Astrocyte of the hippocampus (primary cell): ENCODE results near the gene MVK.

ENCODE experiments used
- DNase-seq: peaks from one replicate; pipeline ENCODE4 v3.0.0; 2011; ENCODE audit warnings: low read depth, low spot score

MVK gene

DNA sequence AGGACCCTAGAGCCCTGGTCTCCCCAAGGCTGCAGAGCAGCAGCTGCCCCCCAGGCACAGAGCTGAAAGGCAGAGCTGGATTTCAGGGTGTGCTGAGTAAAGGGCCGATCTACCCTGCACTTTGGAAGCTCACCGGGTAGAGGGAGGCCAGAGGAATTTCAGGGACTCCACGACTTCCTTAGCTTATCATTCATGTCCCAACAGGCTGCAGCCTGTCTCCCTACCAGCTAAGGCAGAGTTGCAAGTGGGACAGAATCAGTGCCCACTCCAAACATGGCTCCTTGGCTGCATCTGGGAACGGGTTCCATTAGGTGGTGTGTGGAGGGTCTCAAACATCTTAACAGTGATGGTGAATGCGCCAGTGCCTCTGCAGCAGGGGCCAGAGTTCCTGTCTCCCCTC lies 27.8 kb upstream of the MVK start:
- DNase-seq, result no peak

DNA sequence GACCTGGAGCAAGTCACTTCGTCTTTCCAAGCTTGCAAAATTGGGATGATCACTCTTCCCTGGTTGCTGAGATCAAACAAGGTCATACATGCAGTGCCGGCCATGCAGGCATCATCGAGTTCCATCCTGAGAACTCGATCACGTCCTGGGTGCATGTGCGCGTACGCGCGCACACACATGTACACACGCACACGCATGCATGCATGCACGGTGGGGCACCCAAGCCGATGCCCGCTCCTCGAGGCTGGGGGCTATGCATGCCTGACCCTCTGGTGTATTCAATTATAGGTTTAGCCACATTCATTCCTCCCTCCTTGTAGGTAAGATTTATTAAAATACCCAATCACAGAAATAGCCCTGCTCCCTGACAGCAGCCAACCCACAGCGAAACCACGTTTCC lies 26.3 kb upstream of the MVK start:
- no peak for DNase-seq

DNA sequence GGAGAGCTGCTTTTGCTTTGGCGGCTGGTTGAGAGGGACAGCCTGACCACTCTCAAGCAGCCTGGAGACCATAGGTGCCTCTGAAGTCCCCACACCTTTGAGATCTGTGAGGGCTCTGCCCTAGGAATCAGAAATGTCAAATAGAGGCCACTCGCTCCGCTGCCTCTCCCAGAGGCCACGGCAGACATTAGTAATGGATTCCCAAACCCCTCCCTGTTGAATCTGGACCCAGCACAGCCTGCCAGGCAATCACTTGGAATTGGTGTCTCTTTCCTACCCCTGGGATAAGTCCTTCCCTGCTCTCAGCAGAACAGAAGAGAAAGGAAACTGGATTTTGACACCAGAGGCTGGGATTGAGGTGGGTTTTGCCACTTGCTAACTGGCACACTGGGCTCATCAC lies 25.3 kb upstream of the MVK start:
- DNase-seq, result no peak

DNA sequence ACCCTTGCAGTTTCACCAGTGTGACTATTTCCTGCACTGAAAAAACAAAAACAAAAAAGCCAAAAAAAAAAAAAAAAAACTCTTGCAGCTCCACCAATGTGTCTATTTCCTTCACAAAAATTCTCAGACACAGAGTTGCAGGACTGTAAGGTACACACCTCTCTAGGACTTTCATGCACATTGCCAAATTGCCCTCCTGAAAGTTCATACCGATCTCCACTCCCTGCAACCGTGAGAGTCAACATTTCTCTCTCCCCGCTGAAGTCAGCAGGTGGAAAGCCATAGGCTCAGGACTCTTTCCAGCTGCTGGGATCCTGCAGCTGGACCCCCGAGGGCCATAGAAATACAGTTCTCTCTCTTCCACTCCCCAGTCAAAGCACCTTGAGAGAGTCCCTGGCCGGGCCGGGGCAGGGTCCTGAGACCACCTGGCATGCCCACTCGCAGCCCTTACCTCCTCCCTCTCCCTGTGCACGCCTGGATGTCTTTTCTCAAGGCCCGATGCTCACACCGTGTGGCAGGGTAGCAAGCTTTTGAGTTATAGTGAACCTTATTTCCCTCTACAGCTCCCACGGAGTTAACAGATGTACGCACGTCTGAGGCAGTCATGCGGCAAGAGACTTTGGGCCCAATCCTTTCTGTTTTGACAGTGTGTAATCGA lies 23.9 kb upstream of the MVK start:
- DNase-seq, result no peak

DNA sequence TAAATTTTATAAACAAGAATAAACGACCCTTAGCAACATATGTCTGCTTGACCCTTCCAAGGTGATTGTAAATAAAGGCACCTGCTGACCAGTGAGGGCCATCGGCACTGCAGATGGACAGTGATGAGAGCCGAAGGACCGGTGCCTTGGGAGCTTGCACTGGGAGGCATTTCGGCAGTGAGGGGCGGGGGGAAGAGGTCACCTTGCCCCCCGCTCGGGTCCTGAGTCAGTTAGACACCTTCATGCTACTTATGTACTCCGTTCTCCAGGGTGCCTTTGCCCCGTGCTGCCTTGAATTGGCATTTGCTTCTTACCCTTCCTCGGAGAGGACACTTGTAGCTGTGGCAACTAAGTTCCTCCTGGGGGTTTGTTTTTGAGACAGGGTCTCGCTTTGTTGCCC lies 23.3 kb upstream of the MVK start:
- DNase-seq, result no peak

DNA sequence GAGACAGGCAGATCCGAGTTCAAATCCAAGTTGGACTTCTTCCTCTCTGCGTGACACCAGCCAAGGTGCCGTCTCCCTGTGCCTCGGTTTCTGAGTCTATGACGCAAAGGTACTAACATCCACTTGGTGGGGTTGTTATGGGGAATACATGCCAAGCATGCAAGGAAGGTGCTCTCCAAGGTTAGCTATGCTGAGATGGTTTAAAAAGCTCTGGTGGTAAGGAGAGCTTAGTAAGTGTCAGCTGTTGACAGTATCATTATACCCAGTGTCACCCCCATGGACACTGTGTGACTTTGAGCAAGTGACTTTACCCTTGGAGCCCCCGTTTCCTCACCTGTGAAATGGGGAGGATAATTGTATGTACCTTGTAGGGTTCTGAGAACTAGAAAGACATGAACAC lies 22.5 kb upstream of the MVK start:
- no peak for DNase-seq

DNA sequence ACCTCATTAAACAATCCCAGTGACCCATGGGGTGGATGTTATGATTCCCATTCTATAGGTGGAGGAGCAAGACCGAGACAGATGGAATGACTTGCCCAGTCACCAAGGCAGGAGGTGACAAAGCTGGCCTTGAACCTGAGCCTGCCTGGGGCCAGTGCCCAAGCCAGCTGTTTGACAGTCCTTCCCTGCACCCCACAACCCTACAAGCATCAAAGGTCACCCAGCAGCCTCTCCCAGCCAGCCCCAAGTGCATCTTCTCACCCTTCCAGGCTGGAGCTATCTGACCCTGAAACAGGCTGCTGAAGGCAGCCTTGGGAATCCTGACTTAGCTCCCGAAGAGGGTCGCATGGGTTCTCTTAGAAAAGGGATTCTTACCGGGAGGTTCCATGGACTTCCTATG lies 20.6 kb upstream of the MVK start:
- no peak for DNase-seq

DNA sequence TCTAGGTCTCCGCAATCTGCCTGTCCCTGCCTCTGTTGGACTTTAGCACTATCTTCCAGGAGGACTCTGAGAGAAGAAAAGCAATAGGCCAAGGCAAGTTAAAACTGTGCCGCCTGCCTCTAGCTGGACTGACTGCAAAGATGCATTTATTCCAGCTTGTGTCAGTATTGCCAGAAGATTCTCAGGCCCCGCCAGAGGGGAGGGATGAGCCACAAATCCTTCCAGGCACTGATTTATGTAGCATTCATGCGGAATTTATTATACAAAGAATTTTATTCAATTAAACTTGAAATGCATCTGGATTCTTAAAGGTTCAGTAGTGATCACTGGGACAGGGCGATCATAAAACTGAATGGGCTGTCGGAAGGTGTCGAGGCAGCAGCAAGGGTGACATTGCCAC lies 20.1 kb upstream of the MVK start:
- peak; percentile 73 for DNase-seq

DNA sequence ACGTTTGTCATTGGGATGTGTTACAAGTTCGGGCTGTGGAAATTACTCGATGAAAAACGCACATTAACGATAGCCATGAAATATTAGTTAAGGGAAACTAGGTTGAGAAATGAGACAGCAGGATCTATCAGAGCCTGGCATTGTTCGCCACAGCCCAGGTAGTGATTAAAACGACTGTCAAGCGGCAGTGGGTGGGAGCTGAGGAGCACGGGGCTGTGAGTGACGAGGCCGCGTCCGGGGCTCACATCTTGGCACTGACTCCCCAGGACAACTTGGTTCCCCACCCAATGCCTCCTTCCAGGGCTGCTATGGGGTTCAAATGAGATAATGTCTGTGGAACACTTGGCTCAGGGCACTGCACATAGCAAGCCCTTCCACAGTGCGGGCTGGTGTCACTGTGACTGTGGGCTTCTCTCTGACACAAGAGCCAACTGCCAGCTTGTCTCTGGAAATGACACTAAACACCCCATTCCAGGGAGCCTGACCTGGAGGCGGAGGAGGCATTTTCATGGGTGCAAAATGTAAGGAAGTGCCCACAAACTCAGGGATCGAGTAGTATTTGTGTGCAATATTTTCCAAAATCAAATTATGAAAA lies 19.6 kb upstream of the MVK start:
- DNase-seq, result no peak

DNA sequence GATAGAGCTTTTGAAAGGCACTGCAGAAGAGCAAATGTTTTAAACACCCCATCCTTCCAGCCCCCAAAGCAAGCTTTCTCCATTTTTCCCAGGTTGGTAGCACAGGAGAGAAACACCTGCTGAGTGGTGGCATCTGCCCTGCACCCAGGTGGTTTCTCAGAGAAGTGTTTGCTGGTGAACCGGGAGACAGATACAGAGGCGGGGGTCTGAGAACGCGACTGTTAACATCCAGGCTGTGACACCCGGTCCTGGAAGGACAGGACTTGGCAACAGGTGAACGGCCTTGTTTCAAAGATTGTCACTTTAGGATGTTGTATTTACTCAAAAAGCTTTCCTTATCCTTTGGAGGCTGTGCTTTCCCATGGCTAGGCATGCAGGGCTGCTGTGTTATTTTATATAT lies 18.8 kb upstream of the MVK start:
- DNase-seq, result no peak

DNA sequence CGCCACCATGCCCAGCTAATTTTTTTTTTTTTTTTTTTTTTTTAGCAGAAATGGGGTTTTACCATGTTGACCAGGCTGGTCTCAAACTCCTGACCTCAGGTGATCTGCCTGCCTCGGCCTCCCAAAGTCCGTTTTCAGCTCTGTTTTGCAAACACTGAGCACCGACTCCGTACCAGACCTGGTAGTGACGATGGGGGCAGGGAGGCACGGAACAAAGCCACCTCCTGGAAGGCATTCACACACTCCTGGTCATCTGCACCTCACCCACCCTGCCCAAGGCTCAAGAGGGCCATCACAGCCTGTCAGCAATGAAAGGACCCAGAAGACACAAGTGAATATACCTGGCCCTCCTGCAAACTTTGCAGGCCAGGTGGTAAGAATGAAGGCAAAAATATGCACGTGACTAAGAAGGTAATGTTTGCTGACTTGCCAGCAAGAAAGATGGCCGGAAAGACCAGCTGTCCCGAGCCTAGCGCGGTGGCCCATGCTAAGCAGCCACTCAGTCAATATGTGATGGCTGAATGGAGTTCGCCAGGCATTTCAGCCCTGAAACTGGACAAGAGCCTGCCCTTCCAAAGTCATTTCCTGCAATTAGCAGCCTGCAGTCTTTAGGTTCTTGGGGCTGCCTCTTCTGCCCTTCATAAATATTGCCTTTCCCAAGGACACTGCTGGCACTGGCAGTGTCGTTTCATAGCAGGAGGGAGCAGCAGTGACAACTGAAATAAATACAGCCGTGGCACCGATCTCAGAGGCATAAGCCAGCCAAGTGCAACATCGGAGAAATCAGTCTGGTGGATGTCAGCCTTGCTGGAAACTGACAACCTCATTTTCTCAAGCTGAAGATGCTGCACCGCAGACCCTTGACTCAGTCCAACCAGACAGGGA lies 17.9 kb upstream of the MVK start:
- no peak for DNase-seq

DNA sequence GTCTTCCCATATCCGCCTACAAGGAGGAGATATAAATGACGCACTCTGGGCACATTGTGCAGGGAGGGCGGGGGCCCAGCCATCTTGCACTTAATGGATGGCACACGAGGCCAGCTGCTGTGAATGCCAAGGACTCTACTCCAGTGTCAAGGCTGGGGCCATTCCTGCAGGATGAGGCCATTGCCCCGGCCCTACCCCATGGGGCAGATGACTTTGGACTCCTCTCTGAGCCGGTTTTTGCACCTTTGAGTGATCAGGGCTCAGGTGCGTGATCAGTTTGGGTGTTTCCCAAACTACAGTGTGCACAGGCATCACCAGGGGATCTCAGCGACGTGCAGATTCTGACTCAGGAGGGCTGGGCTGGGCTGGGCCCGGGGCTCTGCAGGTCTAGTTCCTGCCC lies 16.4 kb upstream of the MVK start:
- DNase-seq, result no peak

DNA sequence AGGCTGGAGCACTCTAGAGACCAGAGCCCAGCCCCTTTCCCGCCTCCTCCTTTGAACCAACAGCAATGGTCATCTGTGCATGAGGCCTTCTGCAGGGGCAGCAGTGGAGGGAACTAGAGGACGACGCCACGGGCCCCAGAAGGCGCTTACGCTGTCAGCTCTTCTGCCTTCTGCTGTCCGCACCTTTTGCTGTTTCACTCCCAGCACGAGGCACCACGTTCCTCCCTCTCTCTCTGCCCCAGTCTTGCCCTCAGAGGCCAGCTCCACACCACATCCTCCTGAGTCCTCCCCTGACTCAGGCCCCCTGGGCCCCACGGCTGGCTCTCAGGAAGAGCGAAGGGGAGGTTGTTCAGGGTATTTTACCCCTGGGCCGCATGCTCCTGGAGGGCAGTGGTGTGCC lies 15.8 kb upstream of the MVK start:
- no peak for DNase-seq

DNA sequence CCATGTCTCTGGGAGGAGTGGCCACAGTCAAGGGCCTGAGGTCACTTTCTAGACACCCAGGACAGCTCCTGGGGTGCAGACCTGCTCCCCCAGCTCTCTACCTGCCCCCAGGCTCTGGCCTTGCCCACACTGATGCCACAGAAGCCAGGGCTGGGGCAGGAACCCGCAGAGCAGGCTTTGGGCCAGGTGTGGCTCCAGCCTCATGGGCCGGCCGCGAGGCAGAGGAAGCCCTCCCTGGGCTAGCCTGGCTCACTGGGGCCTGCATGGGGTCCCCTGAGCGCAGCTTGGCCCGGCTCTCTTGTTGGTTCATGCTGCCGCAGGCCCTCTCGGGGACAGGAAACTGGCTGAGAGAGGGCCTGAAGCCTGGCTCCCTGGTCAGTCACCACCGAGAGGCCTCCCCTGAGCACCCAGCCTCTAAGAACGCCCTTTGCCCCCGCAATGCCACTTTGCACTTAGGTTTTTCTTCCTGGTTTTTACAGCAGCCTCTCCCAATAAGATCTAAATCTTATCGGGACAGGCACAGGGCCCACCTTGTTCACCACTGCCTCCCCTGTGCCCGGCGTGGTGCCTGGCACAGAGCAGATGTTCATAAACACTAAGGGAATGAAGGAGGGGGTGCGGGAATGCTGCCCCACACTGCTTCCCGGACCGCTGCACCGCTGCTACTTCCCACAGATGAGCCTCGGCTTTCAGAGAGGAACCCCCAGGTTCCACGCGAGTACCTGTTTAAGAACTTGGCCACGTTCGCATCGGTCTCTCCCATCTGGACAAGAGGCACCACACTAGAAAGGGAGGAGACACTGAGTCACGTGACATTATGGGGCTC lies 15.0 kb upstream of the MVK start:
- no peak for DNase-seq

DNA sequence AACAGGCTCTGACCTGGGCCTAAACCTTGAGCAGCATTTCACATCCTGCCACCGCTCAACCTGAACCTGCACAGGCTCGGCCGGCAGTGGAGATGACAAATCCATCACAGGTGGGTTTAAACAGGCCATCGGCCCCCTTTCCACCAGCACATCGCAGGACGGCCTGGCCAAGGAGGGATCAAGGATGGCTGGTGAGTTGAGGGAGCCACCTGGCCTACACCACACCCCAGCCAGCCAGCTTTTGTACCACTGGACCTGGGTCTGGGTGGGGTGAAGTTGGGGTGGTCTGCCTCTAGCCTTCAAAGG lies 14.4 kb upstream of the MVK start:
- DNase-seq, result no peak

DNA sequence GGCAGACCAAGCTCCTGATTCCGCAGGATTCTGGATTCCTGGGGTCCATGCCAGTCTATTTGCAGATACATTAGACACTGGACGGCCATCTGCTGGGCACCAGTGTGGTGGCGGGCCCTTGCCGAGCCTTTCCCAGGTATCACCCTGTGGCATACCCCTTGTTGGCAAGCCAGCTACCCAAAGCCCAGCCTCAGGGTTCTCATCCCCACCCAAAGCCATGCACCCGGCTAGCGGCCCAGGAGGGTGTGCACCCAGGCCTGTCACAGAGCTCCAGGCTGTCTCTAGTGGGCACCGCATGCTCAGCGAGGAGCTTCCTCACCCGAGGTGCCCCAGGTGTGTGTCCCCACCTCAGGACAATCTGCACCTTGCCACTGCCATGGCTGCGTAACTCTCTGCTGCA lies 14.0 kb upstream of the MVK start:
- no peak for DNase-seq

DNA sequence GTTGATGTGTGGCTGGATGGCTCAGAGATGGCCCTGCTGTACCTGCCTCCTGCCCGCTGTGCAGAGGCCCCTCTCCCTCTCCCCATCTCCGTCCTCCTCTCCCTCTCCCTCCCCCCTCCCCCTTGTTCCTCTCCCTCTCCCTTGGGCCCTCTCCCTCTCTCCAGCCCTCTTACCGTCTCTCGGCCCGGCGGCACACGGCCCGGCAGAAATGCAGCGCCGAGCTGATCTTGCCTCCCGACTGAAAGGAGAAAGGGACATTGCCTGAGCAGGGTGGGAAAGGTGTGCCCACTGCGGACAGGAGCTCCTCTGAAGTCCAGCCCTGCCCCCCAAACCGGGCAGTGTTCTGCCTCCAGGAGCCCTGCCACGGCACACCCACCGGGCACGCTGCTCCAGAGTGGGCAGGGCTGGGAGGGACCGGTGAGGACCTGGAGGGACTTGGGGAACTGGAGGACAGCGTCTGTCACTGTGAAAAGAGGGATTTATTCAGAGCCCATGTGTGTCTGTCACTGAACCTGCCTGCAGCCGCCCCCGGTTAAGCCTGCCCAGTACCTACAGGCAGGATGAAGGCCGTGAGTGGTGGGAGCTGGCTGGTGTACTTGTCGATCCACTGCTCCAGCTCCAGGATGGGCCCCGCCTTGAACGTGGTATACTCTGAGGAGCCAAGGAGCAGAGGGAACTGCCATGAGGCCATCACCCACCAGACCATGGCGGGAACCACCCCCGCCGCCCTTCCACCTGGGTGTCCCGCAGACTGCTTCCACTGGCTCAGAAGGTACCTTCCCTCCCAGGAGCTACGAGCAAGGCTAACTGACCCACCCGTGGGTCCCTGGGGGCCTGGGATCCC lies 12.5 kb upstream of the MVK start:
- DNase-seq, result no peak

DNA sequence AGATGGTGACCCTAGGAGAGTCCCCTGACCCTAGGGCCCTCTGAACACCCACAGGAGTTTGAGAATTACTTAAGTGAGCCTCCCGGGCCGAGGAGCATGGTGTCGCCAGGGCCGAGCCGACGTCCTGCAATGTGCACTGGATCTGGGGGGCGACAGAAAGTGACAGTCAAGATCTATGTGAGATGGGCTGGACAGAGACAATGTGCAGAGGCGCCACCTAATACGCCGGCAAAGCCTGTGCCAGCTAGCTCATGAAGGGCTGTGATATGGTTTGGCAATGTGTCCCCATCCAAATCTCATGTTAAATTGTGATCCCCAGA lies 11.9 kb upstream of the MVK start:
- no peak for DNase-seq

DNA sequence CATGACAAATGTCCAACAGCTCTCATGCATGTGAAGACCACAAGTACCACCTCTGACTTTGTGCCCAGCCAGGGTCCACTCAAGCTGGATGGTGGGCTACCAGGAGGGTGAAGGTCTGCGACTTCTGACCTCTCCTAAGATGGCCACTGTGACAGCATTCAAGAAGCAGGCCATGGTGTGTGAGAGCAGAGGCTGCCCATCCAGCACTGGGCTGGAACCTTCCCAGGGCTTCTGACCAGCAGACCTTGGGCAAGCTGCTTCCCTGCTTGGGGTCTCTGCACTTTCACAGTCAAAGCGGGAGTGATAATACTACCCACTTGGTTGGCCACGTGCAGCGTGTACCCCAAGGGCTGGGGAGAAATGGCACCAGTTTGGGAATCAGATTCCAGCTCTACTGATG lies 10.7 kb upstream of the MVK start:
- no peak for DNase-seq

DNA sequence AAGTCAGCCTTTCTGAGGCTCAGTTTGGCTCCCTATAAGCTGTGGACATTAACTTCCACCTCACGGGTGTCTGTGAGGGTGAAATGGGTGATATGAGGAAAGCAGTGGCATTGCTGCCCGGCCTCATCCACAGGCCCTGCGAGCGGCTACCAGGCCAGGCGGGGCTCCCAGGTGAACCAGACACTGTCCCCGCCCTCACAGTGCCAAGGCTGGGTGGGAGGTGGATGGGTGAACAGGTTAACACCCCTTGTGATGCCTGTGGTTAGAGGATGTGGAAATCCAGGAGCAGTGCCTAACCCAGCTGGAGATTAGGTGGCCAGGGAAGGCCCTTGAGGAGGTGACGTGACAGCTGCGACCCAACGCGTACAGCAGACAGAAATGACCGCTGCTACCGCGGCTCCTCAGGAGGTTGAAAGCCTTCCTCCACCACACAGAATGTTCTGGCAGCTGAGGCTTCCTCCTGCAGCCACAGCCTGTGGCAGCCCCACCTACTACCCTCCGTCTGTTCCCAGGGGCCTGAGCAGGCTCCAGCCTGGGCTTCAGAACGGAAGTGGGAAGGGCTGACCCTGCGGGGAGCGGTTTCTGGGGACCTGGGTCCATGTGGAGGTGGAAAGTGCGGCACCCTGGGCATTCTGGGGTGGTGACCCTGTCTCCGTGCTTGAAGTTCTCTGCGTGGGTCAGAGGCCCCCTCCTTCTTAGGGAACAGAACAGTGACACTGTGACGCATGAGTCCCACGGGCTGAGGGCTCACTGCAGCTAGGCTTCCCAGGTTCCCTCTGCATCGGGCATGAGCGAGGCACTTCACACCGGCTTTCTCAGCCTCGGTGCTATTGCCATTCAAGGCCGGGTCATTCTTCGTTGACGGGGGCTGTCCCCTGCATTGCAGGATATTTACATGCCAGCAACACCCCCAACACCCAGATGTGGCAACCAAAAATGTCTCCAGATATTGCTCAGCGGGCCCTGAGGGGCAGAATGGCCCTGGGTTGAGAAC lies 10.0 kb upstream of the MVK start:
- no peak for DNase-seq
